Measurements from ENCODE around the gene HADHA. TPM values are rescaled to one million over a fixed set of nuclear protein-coding genes. Genes with fewer than 3 reads are reported as not detected.

The HADHA gene
- total RNA-seq, 6 donors from 2014 or later: 61.8 to 120 (median 110) TPM

- no peak for TF ChIP-seq EP300 (IDR thresholded peaks at IDR 0.05)
- TF ChIP-seq CTCF (IDR thresholded peaks at IDR 0.05): no peak
- no peak for TF ChIP-seq POLR2A (IDR thresholded peaks at IDR 0.05)
- no peak for TF ChIP-seq POLR2AphosphoS5 (IDR thresholded peaks at IDR 0.05)
- 81 to 83% methylated on average over 10 to 11 of the region's 11 CpGs for WGBS, 2 donors
- H3K36me3 ChIP-seq: no peaks in the 10 kb centered on the region
- no peak overlapping the region for H3K27ac ChIP-seq
- DNase-seq (peak in 1 of 2 donors; percentile 10), ATAC-seq (ENCODE audit: low FRiP score in 2 of 2) (no peak)
- H3K27me3 ChIP-seq: peaks cover 0 to 47% (median 24%) of the 10 kb centered on the region in 4 donors
- H3K4me3 ChIP-seq: no peak overlapping the region
- peaks cover 16 to 41% (median 25%) of the 10 kb centered on the region in 4 donors for H3K4me1 ChIP-seq
- H3K9me3 ChIP-seq: no peaks in the 10 kb centered on the region
Measured at GRCh38 chr2:26176279-26176615, 68.2 kb downstream of the HADHA start.

- H3K27me3 ChIP-seq: peaks cover 0 to 47% (median 24%) of the 10 kb centered on the region in 4 donors
- ATAC-seq (ENCODE audit: low FRiP score in 2 of 2) (no peak), DNase-seq (peak; percentile 17 to 67)
- peaks cover 16 to 41% (median 25%) of the 10 kb centered on the region in 4 donors for H3K4me1 ChIP-seq
- H3K36me3 ChIP-seq: no peaks in the 10 kb centered on the region
- no peak overlapping the region for H3K4me3 ChIP-seq
- H3K9me3 ChIP-seq: no peaks in the 10 kb centered on the region
- WGBS, 2 donors: 76 to 84% methylated on average over 9 to 15 of the region's 15 CpGs
- TF ChIP-seq CTCF (IDR thresholded peaks at IDR 0.05): no peak
- no peak for TF ChIP-seq POLR2AphosphoS5 (IDR thresholded peaks at IDR 0.05)
- no peak for TF ChIP-seq POLR2A (IDR thresholded peaks at IDR 0.05)
- TF ChIP-seq EP300 (IDR thresholded peaks at IDR 0.05): no peak
- H3K27ac ChIP-seq: no peak overlapping the region
Measured at GRCh38 chr2:26175466-26176278, 68.8 kb downstream of the HADHA start.

GRCh38 chr2:26174691-26175465, 69.6 kb downstream of the HADHA start:
- Histone ChIP-seq H3K4me1 (peaks cover 16 to 40% (median 25%) of the 10 kb centered on the region in 4 donors), H3K9me3 (no peaks in the 10 kb centered on the region), H3K27ac (no peak overlapping the region), H3K36me3 (no peaks in the 10 kb centered on the region), H3K4me3 (no peak overlapping the region), H3K27me3 (peaks cover 0 to 43% (median 24%) of the 10 kb centered on the region in 4 donors)
- DNase-seq (peak in 1 of 2 donors; percentile 14), ATAC-seq (ENCODE audit: low FRiP score in 2 of 2) (no peak)
- no peak for TF ChIP-seq POLR2AphosphoS5 (IDR thresholded peaks at IDR 0.05)
- no peak for TF ChIP-seq POLR2A (IDR thresholded peaks at IDR 0.05)
- TF ChIP-seq EP300 (IDR thresholded peaks at IDR 0.05): no peak
- no peak for TF ChIP-seq CTCF (IDR thresholded peaks at IDR 0.05)
- 73 to 81% methylated on average over 7 to 10 of the region's 10 CpGs for WGBS, 2 donors

GRCh38 chr2:26173776-26174482, 70.5 kb downstream of the HADHA start:
- Histone ChIP-seq H3K9me3 (no peaks in the 10 kb centered on the region), H3K36me3 (no peaks in the 10 kb centered on the region), H3K27ac (no peak overlapping the region), H3K4me1 (peaks cover 10 to 30% (median 17%) of the 10 kb centered on the region in 4 donors), H3K27me3 (peaks cover 0 to 33% (median 21%) of the 10 kb centered on the region in 4 donors), H3K4me3 (peak overlapping the region in 3 of 4 donors; percentile 33 to 47 (median 45))
- DNase-seq (peak; percentile 10 to 82), ATAC-seq (ENCODE audit: low FRiP score in 2 of 2) (peak in 1 of 2 donors; percentile 5)
- WGBS, 2 donors: 18 to 20% methylated on average over 11 to 43 of the region's 46 CpGs
- no peak for TF ChIP-seq POLR2A (IDR thresholded peaks at IDR 0.05)
- no peak for TF ChIP-seq EP300 (IDR thresholded peaks at IDR 0.05)
- TF ChIP-seq CTCF (IDR thresholded peaks at IDR 0.05): no peak
- TF ChIP-seq POLR2AphosphoS5 (IDR thresholded peaks at IDR 0.05): no peak

All from upper lobe of left lung (tissue), 6 donors.